CD4-positive, alpha-beta T cell treated with Interleukin-4 for 4 hours (primary cell): ENCODE results near the gene GNB5.
A peak's percentile ranks its signal among the peaks of the same experiment; 100 is the strongest.
"Not testable (repeated sequence)": the region's sequence is repeated elsewhere in the genome, so short reads cannot be mapped to it uniquely, and the experiment has no call there.

ENCODE experiments used
- DNase-seq: peaks from one replicate; pipeline ENCODE4 v3.0.0-alpha.2; 2020

Gene GNB5

GRCh38 chr15:52191207-52191606, at the start of gene GNB5:
Gene GNB5, minus strand, starts transcription at chr15:52191392. Its CDS starts 6,716 bp downstream, at chr15:52184676.
- DNase-seq, result no peak

GRCh38 chr15:52240166-52240565, 49.0 kb upstream of the GNB5 start:
- no peak for DNase-seq

- not testable (repeated sequence) for DNase-seq
These were observed 47.9 kb upstream of the GNB5 start for GRCh38 chr15:52238989-52239525.

GRCh38 chr15:52238149-52238548, 47.0 kb upstream of the GNB5 start:
- no peak for DNase-seq

GRCh38 chr15:52236013-52236412, 44.8 kb upstream of the GNB5 start:
- DNase-seq, result no peak

- DNase-seq, result peak; percentile 14
These were observed 43.7 kb upstream of the GNB5 start for GRCh38 chr15:52234596-52235541.

GRCh38 chr15:52233405-52233804, 42.2 kb upstream of the GNB5 start:
- no peak for DNase-seq

- no peak for DNase-seq
These were observed 41.1 kb upstream of the GNB5 start for GRCh38 chr15:52232327-52232726.

- DNase-seq, result no peak
These were observed 38.9 kb upstream of the GNB5 start for GRCh38 chr15:52230073-52230472.

- DNase-seq, result no peak
These were observed 37.7 kb upstream of the GNB5 start for GRCh38 chr15:52228921-52229320.

GRCh38 chr15:52227456-52227855, 36.3 kb upstream of the GNB5 start:
- peak; percentile 82 for DNase-seq

GRCh38 chr15:52225230-52225629, 34.0 kb upstream of the GNB5 start:
- no peak for DNase-seq

GRCh38 chr15:52224211-52224610, 33.0 kb upstream of the GNB5 start:
- no peak for DNase-seq

GRCh38 chr15:52221730-52222129, 30.5 kb upstream of the GNB5 start:
- peak; percentile 12 for DNase-seq

- DNase-seq, result peak; percentile 20
These were observed 29.9 kb upstream of the GNB5 start for GRCh38 chr15:52220937-52221660.

GRCh38 chr15:52220251-52220650, 29.1 kb upstream of the GNB5 start:
- no peak for DNase-seq

- no peak for DNase-seq
These were observed 27.6 kb upstream of the GNB5 start for GRCh38 chr15:52218816-52219215.

- no peak for DNase-seq
These were observed 27.2 kb upstream of the GNB5 start for GRCh38 chr15:52218371-52218770.

GRCh38 chr15:52217186-52217585, 26.0 kb upstream of the GNB5 start:
- no peak for DNase-seq

GRCh38 chr15:52214553-52214952, 23.4 kb upstream of the GNB5 start:
- DNase-seq, result no peak

- DNase-seq, result no peak
These were observed 22.0 kb upstream of the GNB5 start for GRCh38 chr15:52213206-52213605.

GRCh38 chr15:52208306-52208946, 17.2 kb upstream of the GNB5 start:
- DNase-seq, result peak; percentile 70

GRCh38 chr15:52207191-52207590, 16.0 kb upstream of the GNB5 start:
- DNase-seq, result no peak
